ENCODE results near the gene CCDC120. TPM values are rescaled to one million over a fixed set of nuclear protein-coding genes. Genes with fewer than 3 reads are reported as not detected.

The CCDC120 gene
- total and polyA plus RNA-seq, 9 of the 15 experiments (the other 6 are each of a cell fraction or from before 2014, with no cell fraction given), result 0.13 to 3.6 (median 0.54) TPM

DNA sequence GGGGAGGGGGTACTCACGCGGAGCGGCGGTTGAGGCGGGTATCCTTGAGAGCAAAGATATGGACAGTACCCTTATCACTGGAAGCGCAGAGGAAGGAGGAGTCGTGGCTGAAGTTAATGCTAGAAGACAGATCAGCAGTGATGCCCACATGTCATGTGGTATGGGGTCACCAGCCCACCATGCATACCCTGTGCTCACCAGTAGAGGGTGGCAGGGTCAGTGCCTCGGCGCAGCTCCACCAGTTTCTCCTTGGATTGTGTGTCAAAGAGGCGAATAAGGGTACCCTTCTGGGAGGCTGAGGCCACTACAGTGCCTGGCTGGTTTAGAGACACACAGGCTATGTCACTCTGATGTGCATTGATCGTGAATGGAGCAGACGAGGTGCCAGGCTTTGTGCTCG is 16.5 kb downstream of the CCDC120 start:
- TF ChIP-seq ZNF507 (tag; conservative IDR thresholded peaks at IDR 0.05), result no peak
- no peak for TF ChIP-seq KLF6 (CRISPR knock-in tag; IDR thresholded peaks at IDR 0.05; ENCODE audit: borderline replicate concordance)
- TF ChIP-seq YY1 (IDR thresholded peaks at IDR 0.05; ENCODE audit: borderline replicate concordance in 1 of 3, control insufficient read depth in 1 of 3, extremely low read depth in 1 of 3, insufficient read depth in 3 of 3, insufficient read length in 1 of 3, insufficient replicate concordance in 2 of 3, low read depth in 1 of 3, low read length in 2 of 3), result no peak
- TF ChIP-seq NR1H2 (CRISPR knock-in tag; IDR thresholded peaks at IDR 0.05), result no peak
- TF ChIP-seq MAZ (CRISPR knock-in tag; conservative IDR thresholded peaks at IDR 0.05 in 1 of 2, IDR thresholded peaks at IDR 0.05 in 1 of 2), result no peak
- TF ChIP-seq, protein P1, sequence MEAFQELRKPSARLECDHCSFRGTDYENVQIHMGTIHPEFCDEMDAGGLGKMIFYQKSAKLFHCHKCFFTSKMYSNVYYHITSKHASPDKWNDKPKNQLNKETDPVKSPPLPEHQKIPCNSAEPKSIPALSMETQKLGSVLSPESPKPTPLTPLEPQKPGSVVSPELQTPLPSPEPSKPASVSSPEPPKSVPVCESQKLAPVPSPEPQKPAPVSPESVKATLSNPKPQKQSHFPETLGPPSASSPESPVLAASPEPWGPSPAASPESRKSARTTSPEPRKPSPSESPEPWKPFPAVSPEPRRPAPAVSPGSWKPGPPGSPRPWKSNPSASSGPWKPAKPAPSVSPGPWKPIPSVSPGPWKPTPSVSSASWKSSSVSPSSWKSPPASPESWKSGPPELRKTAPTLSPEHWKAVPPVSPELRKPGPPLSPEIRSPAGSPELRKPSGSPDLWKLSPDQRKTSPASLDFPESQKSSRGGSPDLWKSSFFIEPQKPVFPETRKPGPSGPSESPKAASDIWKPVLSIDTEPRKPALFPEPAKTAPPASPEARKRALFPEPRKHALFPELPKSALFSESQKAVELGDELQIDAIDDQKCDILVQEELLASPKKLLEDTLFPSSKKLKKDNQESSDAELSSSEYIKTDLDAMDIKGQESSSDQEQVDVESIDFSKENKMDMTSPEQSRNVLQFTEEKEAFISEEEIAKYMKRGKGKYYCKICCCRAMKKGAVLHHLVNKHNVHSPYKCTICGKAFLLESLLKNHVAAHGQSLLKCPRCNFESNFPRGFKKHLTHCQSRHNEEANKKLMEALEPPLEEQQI (IDR thresholded peaks at IDR 0.05), result no peak
- TF ChIP-seq, protein P2, sequence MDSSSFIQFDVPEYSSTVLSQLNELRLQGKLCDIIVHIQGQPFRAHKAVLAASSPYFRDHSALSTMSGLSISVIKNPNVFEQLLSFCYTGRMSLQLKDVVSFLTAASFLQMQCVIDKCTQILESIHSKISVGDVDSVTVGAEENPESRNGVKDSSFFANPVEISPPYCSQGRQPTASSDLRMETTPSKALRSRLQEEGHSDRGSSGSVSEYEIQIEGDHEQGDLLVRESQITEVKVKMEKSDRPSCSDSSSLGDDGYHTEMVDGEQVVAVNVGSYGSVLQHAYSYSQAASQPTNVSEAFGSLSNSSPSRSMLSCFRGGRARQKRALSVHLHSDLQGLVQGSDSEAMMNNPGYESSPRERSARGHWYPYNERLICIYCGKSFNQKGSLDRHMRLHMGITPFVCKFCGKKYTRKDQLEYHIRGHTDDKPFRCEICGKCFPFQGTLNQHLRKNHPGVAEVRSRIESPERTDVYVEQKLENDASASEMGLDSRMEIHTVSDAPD (CRISPR knock-in tag; IDR thresholded peaks at IDR 0.05), result no peak
- no peak for TF ChIP-seq MAFG (tag; conservative IDR thresholded peaks at IDR 0.05)
- 77% methylated on average over 4 of the region's 13 CpGs for WGBS (ENCODE audit: insufficient coverage, low coverage, missing lambda C conversion rate)
- ChIA-PET CTCF (ENCODE audit: low intra/inter-chr PET ratio) (no interaction called here), POLR2A (interaction anchor here (1.0 kb wide), 1 partner anchor 10 kb away, joined by 4 read pairs; no protein-coding TSS in a partner anchor)
- H3K27ac ChIP-seq (ENCODE audit: extremely low read depth, low read depth, low read length), result no peak overlapping the region
- peaks cover 29% of the 10 kb centered on the region; the same call in 2 of the 3 replicates for H3K36me3 ChIP-seq (ENCODE audit: control insufficient read depth, insufficient read depth, low read length)
- TSS peak; percentile 10 for BruUV-seq (replicated peaks)
- no peak overlapping the region for H2AFZ ChIP-seq (ENCODE audit: low read depth, low read length)
- H4K20me1 ChIP-seq (replicated peaks; ENCODE audit: control insufficient read depth, insufficient read depth, low read length), result no peaks in the 10 kb centered on the region
- H3K9ac ChIP-seq (ENCODE audit: insufficient read depth in 1 of 2, low read depth in 2 of 2, low read length in 2 of 2), result no peak overlapping the region
- DNase-seq (ENCODE audit: extremely low read depth in 1 of 4, low spot score in 3 of 4) (no peak), FAIRE-seq (no peak), ATAC-seq (no peak)
- H3K9me1 ChIP-seq (ENCODE audit: control insufficient read depth, insufficient read depth, low read length), result no peaks in the 10 kb centered on the region
- H3K27me3 ChIP-seq (ENCODE audit: control insufficient read depth in 2 of 2, insufficient read depth in 2 of 2, low read length in 2 of 2), result no peaks in the 10 kb centered on the region
- no peak overlapping the region for H3K4me2 ChIP-seq (ENCODE audit: insufficient read depth, low read length)
- no peak overlapping the region for H3K4me3 ChIP-seq
- H3K79me2 ChIP-seq (ENCODE audit: control insufficient read depth, insufficient read depth, low read length), result peaks cover 13% of the 10 kb centered on the region
- intact Hi-C loops (cut with micrococcal nuclease) (no loop called here), in situ Hi-C loops (cut with MboI) (no loop called here)
- H3K9me3 ChIP-seq (replicated peaks; ENCODE audit: control insufficient read depth, insufficient read depth, low read depth, low read length), result no peaks in the 10 kb centered on the region
- peaks cover 3 to 39% of the 10 kb centered on the region in 2 experiments; a peak in 3 of 5 replicates for H3K4me1 ChIP-seq (replicated peaks in 1 of 2; ENCODE audit: control insufficient read depth in 2 of 2, insufficient read depth in 2 of 2, low read length in 2 of 2)
